IPS DF 19.7 (cell line): ENCODE results near the gene TUBB8B.
"Not testable (repeated sequence)": the region's sequence is repeated elsewhere in the genome, so short reads cannot be mapped to it uniquely, and the experiment has no call there.

Experiments
- DNase-seq: peaks from one replicate; pipeline ENCODE4 v3.0.0-alpha.2; 2013; ENCODE audit warnings: low read depth, low spot score

The TUBB8B gene

DNA sequence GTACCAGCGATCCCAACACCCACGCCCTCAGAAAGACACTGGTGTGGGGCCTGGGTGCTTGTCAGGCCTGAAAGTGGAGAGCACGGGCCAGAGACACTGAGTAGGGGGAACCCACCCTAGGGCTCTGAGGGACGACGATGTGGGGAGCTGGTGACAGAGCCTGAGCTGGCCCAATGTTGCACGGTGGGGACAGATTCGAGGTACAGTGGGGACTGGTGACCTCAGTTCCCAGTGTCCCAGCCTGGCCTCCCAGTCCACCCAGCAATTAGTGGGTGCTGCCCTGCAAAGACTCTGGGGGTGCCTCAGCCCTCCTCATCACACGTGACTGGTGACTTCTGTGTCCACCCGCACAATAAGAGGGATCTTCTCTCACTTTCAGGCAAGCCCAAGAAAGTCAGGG lies 36.6 kb downstream of the TUBB8B start:
- DNase-seq: not testable (repeated sequence)

DNA sequence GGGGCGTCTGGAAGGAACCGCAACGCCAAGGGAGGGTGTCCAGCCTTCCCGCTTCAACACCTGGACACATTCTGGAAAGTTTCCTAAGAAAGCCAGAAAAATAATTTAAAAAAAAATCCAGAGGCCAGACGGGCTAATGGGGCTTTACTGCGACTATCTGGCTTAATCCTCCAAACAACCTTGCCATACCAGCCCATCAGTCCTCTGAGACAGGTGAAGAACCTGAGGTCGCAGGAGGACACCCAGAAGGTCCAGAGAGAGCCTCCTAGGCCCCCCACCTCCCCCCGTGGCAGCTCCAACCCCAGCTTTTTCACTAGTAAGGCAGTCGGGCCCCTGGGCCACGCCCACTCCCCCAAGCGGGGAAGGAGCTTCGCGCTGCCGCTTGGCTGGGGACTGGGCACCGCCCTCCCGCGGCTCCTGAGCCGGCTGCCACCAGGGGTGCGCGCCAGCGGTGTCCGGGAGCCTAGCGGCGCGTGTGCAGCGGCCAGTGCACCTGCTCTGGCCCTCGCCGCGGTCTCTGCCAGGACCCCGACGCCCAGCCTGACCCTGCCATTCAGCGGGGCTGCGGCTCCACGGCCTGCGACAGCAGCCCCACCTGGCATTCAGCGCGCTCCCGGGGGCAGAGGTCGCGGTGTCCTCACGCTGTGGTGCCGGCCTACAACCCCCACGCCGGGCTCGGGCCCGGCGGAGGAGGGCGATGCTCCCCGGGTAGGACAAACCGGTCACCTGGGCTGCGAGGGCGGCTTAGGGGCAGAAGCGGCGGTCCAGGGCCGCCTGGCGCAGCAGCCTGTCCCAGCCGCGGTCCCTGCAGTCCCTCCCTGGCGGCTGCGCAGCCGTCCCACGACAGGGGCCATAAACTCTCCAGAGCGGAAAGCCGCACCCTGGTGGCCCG lies 37.8 kb downstream of the TUBB8B start:
- not testable (repeated sequence) for DNase-seq

- not testable (repeated sequence) for DNase-seq
Measured at GRCh38 chr18:10624-11184, 38.7 kb downstream of the TUBB8B start.

DNA sequence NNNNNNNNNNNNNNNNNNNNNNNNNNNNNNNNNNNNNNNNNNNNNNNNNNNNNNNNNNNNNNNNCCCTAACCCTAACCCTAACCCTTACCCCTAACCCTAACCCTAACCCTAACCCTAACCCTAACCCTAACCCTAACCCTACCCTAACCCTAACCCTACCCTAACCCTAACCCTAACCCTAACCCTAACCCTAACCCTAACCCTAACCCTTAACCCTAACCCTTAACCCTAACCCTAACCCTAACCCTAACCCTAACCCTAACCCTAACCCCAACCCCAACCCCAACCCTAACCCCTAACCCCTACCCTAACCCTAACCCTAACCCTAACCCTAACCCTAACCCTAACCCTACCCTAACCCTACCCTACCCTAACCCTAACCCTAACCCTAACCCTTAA lies 39.5 kb downstream of the TUBB8B start:
- not testable (repeated sequence) for DNase-seq
